ENCODE measurements around the gene CD79A.

CD79A gene

DNA sequence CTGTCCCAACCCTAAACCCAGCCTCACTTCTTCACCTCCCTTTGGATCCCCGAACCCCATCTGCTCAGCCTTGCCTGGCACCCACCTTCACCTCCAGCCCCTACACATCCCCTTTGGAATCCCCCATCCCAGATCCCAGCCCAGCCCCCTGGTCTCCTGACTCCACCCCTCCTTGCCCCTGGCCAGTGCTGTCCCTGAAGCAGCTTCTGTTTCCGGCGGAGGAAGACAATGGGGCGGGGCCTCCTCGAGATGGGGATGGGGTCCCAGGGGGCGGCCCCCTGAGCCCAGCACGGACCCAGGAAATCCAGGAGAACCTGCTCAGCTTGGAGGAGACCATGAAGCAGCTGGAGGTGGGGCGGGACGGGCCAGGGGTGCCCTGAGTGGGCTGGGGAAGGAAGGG, 29.2 kb downstream of the CD79A start:
- TF ChIP-seq, protein P1, sequence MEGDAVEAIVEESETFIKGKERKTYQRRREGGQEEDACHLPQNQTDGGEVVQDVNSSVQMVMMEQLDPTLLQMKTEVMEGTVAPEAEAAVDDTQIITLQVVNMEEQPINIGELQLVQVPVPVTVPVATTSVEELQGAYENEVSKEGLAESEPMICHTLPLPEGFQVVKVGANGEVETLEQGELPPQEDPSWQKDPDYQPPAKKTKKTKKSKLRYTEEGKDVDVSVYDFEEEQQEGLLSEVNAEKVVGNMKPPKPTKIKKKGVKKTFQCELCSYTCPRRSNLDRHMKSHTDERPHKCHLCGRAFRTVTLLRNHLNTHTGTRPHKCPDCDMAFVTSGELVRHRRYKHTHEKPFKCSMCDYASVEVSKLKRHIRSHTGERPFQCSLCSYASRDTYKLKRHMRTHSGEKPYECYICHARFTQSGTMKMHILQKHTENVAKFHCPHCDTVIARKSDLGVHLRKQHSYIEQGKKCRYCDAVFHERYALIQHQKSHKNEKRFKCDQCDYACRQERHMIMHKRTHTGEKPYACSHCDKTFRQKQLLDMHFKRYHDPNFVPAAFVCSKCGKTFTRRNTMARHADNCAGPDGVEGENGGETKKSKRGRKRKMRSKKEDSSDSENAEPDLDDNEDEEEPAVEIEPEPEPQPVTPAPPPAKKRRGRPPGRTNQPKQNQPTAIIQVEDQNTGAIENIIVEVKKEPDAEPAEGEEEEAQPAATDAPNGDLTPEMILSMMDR (IDR thresholded peaks at IDR 0.05; ENCODE audit: insufficient read depth, missing control alignments): no peak
- DNase-seq (ENCODE audit: insufficient read length, low spot score) (no peak), FAIRE-seq (no peak)

DNA sequence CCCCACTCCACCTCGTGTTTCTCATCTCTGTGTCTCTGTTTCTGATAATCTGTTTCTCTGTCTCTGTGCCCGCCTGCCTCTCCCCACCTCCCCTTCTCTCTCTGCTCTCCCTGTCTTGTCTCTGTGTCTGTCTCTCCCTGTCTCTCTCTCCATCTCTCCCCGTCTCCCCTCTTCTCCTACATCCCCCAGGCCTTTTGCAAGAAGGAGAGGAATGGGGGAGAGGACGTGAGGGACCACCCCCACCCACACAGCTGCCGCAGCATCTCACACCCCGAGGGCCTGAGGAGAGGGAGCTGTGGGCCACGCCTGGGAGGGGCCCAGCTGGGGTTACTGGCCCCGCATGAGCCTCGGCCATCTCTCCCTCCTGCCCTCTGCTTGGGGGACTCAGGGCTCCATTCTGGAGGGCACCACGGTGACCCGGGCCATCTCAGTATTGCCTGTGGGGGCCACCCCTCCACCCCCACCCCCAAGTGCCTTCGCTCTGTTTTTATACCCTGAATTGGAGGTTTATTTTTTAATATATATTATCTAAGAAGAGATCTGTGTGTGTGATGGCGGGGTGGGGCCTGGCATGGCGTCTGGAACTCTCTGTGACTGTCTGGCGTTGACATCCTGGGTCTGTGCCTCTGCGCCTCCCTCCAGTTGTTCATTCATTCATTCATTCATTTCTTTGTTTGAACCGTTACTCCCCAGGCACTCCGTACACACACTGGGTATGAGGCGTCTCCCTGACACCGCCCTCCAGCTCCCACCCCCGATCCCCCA, 30.0 kb downstream of the CD79A start:
- TF ChIP-seq, protein P1 (IDR thresholded peaks at IDR 0.05; ENCODE audit: insufficient read depth, missing control alignments): no peak
- DNase-seq (ENCODE audit: insufficient read length, low spot score) (no peak), FAIRE-seq (no peak)

DNA sequence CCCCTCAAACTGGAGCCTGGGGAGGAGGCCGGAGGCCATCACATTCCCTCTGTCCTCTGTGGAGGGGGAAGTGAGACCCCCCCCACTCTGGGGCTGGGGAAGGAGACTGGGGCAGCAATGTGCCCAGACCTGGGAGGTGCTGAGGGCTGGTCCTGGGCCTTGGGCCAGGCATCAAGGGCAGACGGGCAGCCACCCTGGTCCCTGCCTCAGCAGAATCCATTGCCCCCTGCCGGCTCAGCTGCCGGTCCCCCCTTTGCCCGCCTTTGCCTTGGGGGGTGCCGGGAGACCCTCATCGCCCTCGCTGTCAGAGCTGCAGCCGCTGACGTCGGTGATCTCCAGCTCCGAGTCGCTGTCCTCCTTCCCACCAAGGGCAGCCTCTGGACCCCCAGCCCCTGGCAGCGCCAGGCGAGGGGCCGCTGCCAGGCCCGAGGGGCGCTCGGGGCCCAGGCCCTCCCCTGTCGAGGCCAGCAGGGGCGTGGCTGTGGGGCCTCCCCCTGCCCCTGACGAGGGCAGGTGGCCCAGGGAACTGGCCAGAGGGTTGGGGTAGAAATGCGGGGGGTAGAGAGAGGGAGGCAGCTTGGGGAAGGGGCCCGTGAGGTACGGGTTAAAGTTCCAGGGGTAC, 31.0 kb downstream of the CD79A start:
- FAIRE-seq (no peak), DNase-seq (ENCODE audit: insufficient read length, low spot score) (no peak)
- TF ChIP-seq, protein P1 (IDR thresholded peaks at IDR 0.05; ENCODE audit: insufficient read depth, missing control alignments): no peak

DNA sequence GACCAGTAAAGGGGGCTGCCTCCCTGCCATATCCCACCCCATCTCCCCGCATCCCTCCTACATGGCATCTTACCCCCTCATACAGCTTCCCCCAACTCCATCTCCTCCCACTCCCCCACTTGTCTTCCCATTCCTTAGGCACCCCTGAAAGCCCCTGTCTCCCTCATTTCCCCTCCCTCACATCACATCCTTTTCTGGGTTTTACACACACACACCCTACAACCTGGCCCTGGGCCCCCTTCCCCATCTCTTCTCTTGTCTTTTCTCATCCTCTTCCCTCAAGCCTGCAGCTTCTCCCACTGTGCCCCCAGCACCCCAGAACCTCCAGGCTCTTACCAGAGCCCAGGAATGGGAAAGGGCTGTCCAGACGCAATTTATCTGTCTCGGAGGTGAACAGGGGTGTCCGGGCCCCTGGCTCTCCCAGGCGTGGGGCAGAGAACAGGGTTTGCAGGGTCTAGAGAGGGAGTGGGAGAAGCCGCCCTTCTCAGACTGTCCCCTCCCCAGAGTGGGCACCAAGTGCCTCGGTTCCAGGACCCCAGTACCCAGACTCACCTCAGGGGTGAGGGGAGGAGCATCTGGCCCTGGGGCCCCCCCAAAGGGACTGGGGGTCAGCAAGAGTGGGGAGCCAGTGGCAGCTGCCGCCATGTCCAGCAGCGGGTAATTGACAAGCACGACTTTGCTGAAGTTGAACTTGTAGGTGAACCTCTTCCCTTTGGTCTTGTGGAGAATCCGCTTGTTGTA, 31.8 kb downstream of the CD79A start:
- TF ChIP-seq, protein P1 (IDR thresholded peaks at IDR 0.05; ENCODE audit: insufficient read depth, missing control alignments): no peak
- FAIRE-seq: no peak
- DNase-seq (ENCODE audit: insufficient read length, low spot score): no peak

DNA sequence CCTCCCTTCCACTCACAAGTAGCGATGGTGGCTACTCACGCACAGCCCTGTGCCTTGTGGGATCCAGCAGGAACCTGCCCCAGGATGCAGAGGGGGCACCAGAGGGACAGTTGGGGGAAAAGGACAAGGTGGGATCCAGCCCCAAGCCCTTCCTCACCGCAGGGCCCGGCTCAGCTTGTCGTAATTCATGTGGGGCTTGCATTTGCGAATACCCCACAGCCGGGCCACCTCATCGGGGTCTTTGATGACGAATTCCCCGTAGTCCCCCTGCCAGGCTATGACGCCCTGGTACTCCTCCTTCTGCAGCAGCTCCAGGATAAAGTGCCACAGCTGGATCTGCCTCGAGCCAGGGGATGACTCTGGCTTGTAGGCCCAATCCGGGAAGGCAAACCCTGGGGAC, 32.6 kb downstream of the CD79A start:
- TF ChIP-seq, protein P1 (IDR thresholded peaks at IDR 0.05; ENCODE audit: insufficient read depth, missing control alignments): no peak
- no peak for DNase-seq (ENCODE audit: insufficient read length, low spot score)
- FAIRE-seq: no peak

DNA sequence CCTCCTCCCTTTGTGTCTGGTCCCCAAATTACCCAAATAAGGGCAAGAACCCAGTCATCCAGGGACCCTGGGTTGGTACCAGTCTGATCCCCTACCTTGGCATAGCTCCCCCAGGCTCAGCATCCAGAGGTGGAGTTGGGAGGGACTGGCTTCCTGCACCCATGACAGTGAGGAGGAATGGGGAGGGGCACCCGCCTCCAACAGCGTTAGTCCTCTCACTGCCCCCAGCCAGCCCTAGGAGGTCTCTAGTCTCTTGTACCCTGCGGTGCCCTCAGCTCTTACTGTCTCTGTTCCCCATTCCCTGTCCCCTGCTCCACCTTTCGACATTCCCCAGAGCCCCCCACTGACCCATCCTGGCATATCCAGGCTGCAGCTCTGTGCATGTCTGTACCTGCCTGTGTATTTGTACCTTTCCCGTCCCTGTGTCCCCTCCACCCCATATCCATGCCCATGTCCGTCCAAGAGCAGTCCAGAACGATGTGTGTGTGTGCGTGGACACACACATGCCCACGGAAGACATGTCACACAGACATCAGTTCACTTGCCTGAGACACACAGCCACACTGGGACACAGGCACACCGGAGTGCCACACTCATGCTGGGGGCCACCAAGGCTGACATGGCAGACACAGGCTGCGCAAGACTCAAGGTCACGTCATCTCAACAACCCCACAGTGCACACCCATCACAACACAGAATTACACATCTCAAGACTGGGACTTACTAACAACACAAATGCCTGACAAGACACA, 33.3 kb downstream of the CD79A start:
- DNase-seq (ENCODE audit: insufficient read length, low spot score): no peak
- FAIRE-seq: no peak
- TF ChIP-seq, protein P1 (IDR thresholded peaks at IDR 0.05; ENCODE audit: insufficient read depth, missing control alignments): no peak
